ACC112 (cell line): Measurements from ENCODE around the gene HOXD1.

Experiments used
- H2AFZ ChIP-seq: fragments of 200-600 bp; sonication (generic); one replicate; pipeline ENCODE4 v1.6.0; 2017; ENCODE audit warnings: antibody characterized with exemption, low read length; ENCODE audit not compliant: unreplicated experiment
- H3K27ac ChIP-seq: fragments of 200-600 bp; sonication (generic); 2 replicates; pipeline ENCODE4 v1.5.1; 2014; ENCODE audit warnings: low read depth, mild to moderate bottlenecking, antibody characterized with exemption, low read length, moderate library complexity
- H3K27me3 ChIP-seq: fragments of 200-600 bp; sonication (generic); 2 replicates; pipeline ENCODE4 v1.6.1; 2014; ENCODE audit warnings: mild to moderate bottlenecking, antibody characterized with exemption, low read length, moderate library complexity, mixed read lengths; ENCODE audit not compliant: insufficient read depth
- H3K36me3 ChIP-seq: fragments of 200-600 bp; sonication (generic); 2 replicates; pipeline ENCODE4 v1.6.1; 2016; ENCODE audit warnings: mild to moderate bottlenecking, antibody characterized with exemption, low read length, moderate library complexity, mixed read lengths; ENCODE audit not compliant: insufficient read depth
- H3K4me1 ChIP-seq: fragments of 200-600 bp; sonication (generic); one replicate; pipeline ENCODE4 v1.6.1; 2016; ENCODE audit warnings: low read length, mixed read lengths; ENCODE audit not compliant: insufficient read depth, unreplicated experiment, control insufficient read depth
- H3K4me3 ChIP-seq: fragments of 200-600 bp; sonication (generic); 2 replicates; pipeline ENCODE4 v1.5.1; 2014; ENCODE audit warnings: mild to moderate bottlenecking, low read depth, low read length
- H3K79me2 ChIP-seq: fragments of 200-600 bp; sonication (generic); one replicate; pipeline ENCODE4 v1.6.0; 2016; ENCODE audit warnings: low read length; ENCODE audit not compliant: control insufficient read depth, unreplicated experiment, insufficient read depth

HOXD1 gene

GRCh38 chr2:176187899-176188773, at the start of gene HOXD1:
HOXD1 (plus strand) TSS chr2:176188668; CDS start chr2:176188802, 134 bp downstream.
- Histone ChIP-seq H3K27ac (no peak within 1 kb of the TSS), H3K36me3 (no peaks in the 10 kb centered on the region), H3K79me2 (no peaks in the 10 kb centered on the region), H3K27me3 (peaks cover 45% of the 10 kb centered on the region), H3K4me1 (peaks cover 3% of the 10 kb centered on the region), H3K4me3 (peak within 1 kb of the TSS; percentile 83), H2AFZ (peak within 1 kb of the TSS; percentile 73)

GRCh38 chr2:176138923-176139660, 49.4 kb upstream of the HOXD1 start:
- H3K79me2 ChIP-seq, result peaks cover 56% of the 10 kb centered on the region
- H3K36me3 ChIP-seq, result no peaks in the 10 kb centered on the region
- H3K27ac ChIP-seq, result peak overlapping the region; percentile 79
- no peaks in the 10 kb centered on the region for H3K27me3 ChIP-seq
- H2AFZ ChIP-seq, result peak overlapping the region; percentile 90
- H3K4me1 ChIP-seq, result peaks cover 35% of the 10 kb centered on the region
- H3K4me3 ChIP-seq, result peak overlapping the region; percentile 83

GRCh38 chr2:176139661-176140512, 48.6 kb upstream of the HOXD1 start:
- Histone ChIP-seq H2AFZ (peak overlapping the region; percentile 95), H3K27me3 (no peaks in the 10 kb centered on the region), H3K4me1 (peaks cover 27% of the 10 kb centered on the region)

GRCh38 chr2:176140513-176141317, 47.8 kb upstream of the HOXD1 start:
- H3K4me3 ChIP-seq, result peak overlapping the region; percentile 83
- peak overlapping the region; percentile 76 for H3K27ac ChIP-seq
- peaks cover 19% of the 10 kb centered on the region for H3K4me1 ChIP-seq
- peaks cover 50% of the 10 kb centered on the region for H3K79me2 ChIP-seq
- H3K27me3 ChIP-seq, result no peaks in the 10 kb centered on the region
- H3K36me3 ChIP-seq, result no peaks in the 10 kb centered on the region
- H2AFZ ChIP-seq, result peak overlapping the region; percentile 95

More at GRCh38 chr2:176139661-176140512, 48.6 kb upstream of the HOXD1 start:
- peak overlapping the region; percentile 83 for H3K4me3 ChIP-seq
- no peaks in the 10 kb centered on the region for H3K36me3 ChIP-seq
- peak overlapping the region; percentile 79 for H3K27ac ChIP-seq
- peaks cover 50% of the 10 kb centered on the region for H3K79me2 ChIP-seq

DNA sequence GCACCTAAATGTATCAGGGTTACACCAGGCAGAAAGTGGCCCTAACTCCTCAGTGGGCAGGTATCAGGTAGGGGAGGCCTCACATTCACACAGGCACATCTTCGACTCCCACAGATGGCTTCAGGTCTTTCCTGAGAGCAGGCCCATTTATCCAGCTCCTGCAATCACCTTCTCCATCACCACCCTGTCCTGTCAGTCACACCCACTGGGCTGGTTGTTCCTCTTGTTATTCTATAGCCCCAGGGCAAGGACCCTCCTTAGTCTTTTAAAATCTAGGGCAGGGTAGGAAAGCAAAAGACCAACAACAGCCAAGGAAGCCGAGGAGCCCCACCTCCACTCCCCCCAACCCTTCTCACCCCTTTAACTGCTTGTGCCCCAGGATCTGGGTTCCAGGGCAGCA, 46.2 kb upstream of the HOXD1 start:
- Histone ChIP-seq H3K4me3 (no peak overlapping the region), H3K27me3 (no peaks in the 10 kb centered on the region), H3K4me1 (peaks cover 18% of the 10 kb centered on the region), H3K79me2 (peaks cover 39% of the 10 kb centered on the region), H3K36me3 (no peaks in the 10 kb centered on the region), H2AFZ (no peak overlapping the region), H3K27ac (no peak overlapping the region)

DNA sequence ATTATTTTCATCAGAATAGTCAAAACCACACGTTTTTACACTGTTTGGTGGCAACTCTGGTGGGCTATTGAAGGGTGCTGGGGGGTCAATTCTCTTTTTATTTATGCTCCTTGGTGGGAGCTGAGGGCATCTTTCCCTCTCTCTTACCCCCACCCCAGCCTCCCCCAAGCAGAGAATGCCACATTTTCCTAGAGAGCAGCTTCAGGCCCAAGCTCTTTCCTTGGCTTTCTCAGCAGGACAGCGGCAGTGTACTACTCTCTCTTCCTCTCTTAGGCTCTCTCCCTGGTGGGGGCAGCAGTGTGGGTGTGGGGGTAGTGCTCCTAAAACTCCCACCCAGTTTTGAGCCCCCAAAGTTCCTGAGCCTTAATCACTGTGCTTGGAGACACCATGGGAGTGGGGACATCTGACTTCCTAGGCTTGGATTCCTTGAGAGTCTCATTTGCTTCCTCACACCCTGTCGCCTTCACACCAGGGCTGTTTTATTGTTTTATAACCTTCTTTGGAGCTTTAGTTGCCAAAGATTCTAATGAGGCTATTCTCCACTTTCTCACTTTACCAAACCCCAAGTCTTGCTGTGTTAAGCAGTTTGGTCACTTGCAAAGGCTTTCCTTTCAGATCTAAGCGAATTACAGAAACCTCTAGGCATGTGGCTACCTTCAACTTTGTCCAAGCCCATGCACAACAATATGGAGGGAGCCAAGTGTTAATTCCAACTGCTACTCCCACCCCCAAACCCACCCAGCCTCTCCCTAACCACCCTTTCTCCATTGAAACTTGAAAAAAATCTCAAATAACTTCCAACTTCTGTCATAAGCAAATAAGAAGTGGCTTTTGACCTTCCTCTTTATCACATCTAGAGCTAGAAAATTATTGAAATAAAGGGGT, 43.1 kb upstream of the HOXD1 start:
- H3K36me3 ChIP-seq, result 0 out of 2 replicates have a peak, but pooled peaks cover 3% of the 10 kb centered on the region
- peaks cover 16% of the 10 kb centered on the region for H3K79me2 ChIP-seq
- H3K4me1 ChIP-seq, result peaks cover 3% of the 10 kb centered on the region
- H3K4me3 ChIP-seq, result no peak overlapping the region
- H3K27ac ChIP-seq, result no peak overlapping the region
- H2AFZ ChIP-seq, result no peak overlapping the region
- no peaks in the 10 kb centered on the region for H3K27me3 ChIP-seq

DNA sequence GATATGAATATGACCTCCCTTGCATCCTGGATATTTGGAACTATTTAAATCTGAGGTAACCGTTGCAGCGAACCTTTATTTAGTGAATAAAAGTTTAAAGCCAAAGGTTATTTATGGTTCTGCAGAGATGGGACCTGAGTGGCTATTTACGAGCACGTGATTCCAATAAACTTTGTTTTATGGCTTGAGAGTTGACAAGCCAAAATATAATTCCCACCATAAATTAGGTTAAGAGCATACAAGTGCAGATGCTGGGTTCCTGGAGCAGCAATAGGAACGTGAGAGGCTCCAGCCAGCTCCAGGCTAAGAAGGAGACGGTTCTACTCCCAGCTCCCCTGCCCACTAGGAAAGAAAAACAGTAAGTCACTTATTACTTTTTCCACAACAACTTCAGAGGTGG, 42.4 kb upstream of the HOXD1 start:
- Histone ChIP-seq H3K36me3 (0 out of 2 replicates have a peak, but pooled peaks cover 3% of the 10 kb centered on the region), H3K4me1 (peaks cover 1% of the 10 kb centered on the region), H2AFZ (no peak overlapping the region), H3K27ac (no peak overlapping the region), H3K4me3 (no peak overlapping the region), H3K27me3 (no peaks in the 10 kb centered on the region), H3K79me2 (peaks cover 16% of the 10 kb centered on the region)

- H2AFZ ChIP-seq, result no peak overlapping the region
- H3K27me3 ChIP-seq, result no peaks in the 10 kb centered on the region
- no peak overlapping the region for H3K27ac ChIP-seq
- peaks cover 10% of the 10 kb centered on the region for H3K79me2 ChIP-seq
- no peaks in the 10 kb centered on the region for H3K4me1 ChIP-seq
- no peak overlapping the region for H3K4me3 ChIP-seq
- 0 out of 2 replicates have a peak, but pooled peaks cover 3% of the 10 kb centered on the region for H3K36me3 ChIP-seq
Measured at GRCh38 chr2:176146645-176147044, 41.8 kb upstream of the HOXD1 start.

DNA sequence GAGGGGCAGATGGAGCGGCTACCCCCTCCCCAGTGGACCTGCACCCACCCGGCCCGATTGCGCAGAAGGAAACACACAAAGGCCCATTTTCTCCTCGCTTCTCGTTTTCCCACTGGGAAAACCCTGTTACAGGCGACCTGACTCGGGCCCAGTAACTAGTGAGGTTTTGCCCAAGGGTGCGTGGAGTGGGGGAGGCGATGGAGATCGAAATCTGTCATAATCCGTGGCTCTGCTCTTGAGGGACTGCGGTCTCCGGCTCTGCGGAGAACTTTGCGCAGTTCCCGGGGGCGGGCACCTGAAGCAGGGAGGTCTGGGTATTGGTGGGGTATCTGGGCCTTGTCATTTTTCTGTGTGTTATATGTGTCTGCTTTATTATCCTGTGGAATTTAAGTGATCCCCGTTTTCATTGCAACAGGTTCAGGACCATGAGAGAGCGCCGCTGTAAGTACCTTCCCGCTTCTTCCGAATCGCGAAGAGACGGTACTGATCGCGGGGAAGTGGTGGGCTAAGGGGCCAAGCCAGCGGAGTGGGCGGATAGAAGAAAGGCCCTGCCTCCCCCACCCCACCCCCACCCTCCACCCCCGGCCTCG, 41.2 kb upstream of the HOXD1 start:
- peaks cover 4% of the 10 kb centered on the region for H3K79me2 ChIP-seq
- H3K4me3 ChIP-seq, result no peak overlapping the region
- no peaks in the 10 kb centered on the region for H3K4me1 ChIP-seq
- 0 out of 2 replicates have a peak, but pooled peaks cover 3% of the 10 kb centered on the region for H3K36me3 ChIP-seq
- no peak overlapping the region for H3K27ac ChIP-seq
- no peaks in the 10 kb centered on the region for H3K27me3 ChIP-seq
- H2AFZ ChIP-seq, result no peak overlapping the region
